HepG2 (cell line): ENCODE data around the gene ZSCAN21. TPM values are rescaled to one million over a fixed set of nuclear protein-coding genes. Genes with fewer than 3 reads are reported as not detected.

Experiments
- ATAD3A ChIP-seq: sonication (generic); formaldehyde crosslinking; IDR thresholded peaks from 2 replicates; pipeline ENCODE4 v1.4.0; 2020; ENCODE audit warnings: missing genetic modification reagents
- ELF4 ChIP-seq: sonication (generic); formaldehyde crosslinking; IDR thresholded peaks from 2 replicates; pipeline ENCODE4 v1.5.0; 2020; ENCODE audit warnings: missing genetic modification reagents, mild to moderate bottlenecking, moderate library complexity, borderline replicate concordance
- HOXA7 ChIP-seq: sonication (generic); formaldehyde crosslinking; IDR thresholded peaks from 2 replicates; pipeline ENCODE4 v1.8.1; 2022; ENCODE audit warnings: mild to moderate bottlenecking, missing genetic modification reagents, moderate library complexity
- NCOA2 ChIP-seq: sonication (generic); formaldehyde crosslinking; IDR thresholded peaks from 2 replicates; pipeline ENCODE4 v1.8.0; 2022; ENCODE audit warnings: inconsistent platforms
- RBAK ChIP-seq: sonication (generic); formaldehyde crosslinking; IDR thresholded peaks from 2 replicates; pipeline ENCODE4 v1.5.1; 2020; ENCODE audit warnings: mild to moderate bottlenecking, missing genetic modification reagents
- ZNF234 ChIP-seq: sonication (generic); formaldehyde crosslinking; conservative IDR thresholded peaks from 2 replicates; pipeline ENCODE4 v1.5.1; 2020; ENCODE audit warnings: mild to moderate bottlenecking, missing genetic modification reagents
- ZNF563 ChIP-seq: sonication (generic); formaldehyde crosslinking; IDR thresholded peaks from 2 replicates; pipeline ENCODE4 v1.8.0; 2022; ENCODE audit warnings: mild to moderate bottlenecking, moderate library complexity, missing genetic modification reagents
- polyA plus RNA-seq, 8 experiments: library from polyadenylated mRNA; depleted of rRNA in 3 of 8; stranded (reverse) in 7 of 8; unstranded in 1 of 8; fragments of >200 nt; fragmentation: Illumina TruSeq in 4 of 8; extraction: Trizol in 4 of 8; gene quantifications; 2 replicates each; pipeline versions ENCODE4 v1.2.1 to v1.2.3, GENCODE V29; 2011 to 2016; ENCODE audit warnings: low read depth in 4 of 8, missing spikeins in 1 of 8, mixed read lengths in 1 of 8; ENCODE audit not compliant: insufficient read depth in 1 of 8
- total RNA-seq, 5 experiments: library from RNA; depleted of rRNA; stranded (reverse); fragments of >200 nt; fragmentation: Illumina TruSeq; extraction: Trizol; gene quantifications; 2 replicates each; pipeline ENCODE4 v1.2.3, GENCODE V29; 2016; ENCODE audit warnings: low read depth in 1 of 5
- TF ChIP-seq, protein P1 (sequence below): IDR thresholded peaks from 2 replicates; pipeline ENCODE4 v1.6.1; 2016; ENCODE audit warnings: low read depth, missing genetic modification reagents, missing compliant biosample characterization
- TF ChIP-seq, protein P2 (sequence below): sonication (generic); formaldehyde crosslinking; IDR thresholded peaks from 2 replicates; pipeline ENCODE4 v1.4.0; 2020; ENCODE audit warnings: missing genetic modification reagents, borderline replicate concordance

Gene ZSCAN21
- total and polyA plus RNA-seq, 2 of the 13 experiments (the other 11 are each of a cell fraction or from before 2014, with no cell fraction given) = 7.0 to 10.0 TPM

DNA sequence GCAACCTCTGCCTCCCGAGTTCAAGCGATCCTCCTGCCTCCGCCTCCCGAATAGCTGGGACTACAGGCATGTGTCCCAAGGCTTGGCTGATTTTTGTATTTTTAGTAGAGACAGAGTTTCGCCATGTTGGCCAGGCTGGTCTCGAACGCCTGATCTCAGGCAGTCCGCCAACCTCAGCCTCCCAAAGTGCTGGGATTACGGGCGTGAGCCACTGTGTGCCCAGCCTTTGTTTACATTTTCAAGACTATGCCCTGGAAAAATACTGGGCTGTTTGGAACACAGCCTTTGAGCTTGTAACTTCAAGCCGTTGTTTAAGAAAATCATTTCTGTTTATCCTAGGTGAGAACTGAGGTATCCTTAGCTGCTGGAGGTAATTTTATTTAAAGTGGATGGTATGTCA, 32.3 kb upstream of the ZSCAN21 start (continued):
- TF ChIP-seq, protein P1, sequence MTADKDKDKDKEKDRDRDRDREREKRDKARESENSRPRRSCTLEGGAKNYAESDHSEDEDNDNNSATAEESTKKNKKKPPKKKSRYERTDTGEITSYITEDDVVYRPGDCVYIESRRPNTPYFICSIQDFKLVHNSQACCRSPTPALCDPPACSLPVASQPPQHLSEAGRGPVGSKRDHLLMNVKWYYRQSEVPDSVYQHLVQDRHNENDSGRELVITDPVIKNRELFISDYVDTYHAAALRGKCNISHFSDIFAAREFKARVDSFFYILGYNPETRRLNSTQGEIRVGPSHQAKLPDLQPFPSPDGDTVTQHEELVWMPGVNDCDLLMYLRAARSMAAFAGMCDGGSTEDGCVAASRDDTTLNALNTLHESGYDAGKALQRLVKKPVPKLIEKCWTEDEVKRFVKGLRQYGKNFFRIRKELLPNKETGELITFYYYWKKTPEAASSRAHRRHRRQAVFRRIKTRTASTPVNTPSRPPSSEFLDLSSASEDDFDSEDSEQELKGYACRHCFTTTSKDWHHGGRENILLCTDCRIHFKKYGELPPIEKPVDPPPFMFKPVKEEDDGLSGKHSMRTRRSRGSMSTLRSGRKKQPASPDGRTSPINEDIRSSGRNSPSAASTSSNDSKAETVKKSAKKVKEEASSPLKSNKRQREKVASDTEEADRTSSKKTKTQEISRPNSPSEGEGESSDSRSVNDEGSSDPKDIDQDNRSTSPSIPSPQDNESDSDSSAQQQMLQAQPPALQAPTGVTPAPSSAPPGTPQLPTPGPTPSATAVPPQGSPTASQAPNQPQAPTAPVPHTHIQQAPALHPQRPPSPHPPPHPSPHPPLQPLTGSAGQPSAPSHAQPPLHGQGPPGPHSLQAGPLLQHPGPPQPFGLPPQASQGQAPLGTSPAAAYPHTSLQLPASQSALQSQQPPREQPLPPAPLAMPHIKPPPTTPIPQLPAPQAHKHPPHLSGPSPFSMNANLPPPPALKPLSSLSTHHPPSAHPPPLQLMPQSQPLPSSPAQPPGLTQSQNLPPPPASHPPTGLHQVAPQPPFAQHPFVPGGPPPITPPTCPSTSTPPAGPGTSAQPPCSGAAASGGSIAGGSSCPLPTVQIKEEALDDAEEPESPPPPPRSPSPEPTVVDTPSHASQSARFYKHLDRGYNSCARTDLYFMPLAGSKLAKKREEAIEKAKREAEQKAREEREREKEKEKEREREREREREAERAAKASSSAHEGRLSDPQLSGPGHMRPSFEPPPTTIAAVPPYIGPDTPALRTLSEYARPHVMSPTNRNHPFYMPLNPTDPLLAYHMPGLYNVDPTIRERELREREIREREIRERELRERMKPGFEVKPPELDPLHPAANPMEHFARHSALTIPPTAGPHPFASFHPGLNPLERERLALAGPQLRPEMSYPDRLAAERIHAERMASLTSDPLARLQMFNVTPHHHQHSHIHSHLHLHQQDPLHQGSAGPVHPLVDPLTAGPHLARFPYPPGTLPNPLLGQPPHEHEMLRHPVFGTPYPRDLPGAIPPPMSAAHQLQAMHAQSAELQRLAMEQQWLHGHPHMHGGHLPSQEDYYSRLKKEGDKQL (CRISPR knock-in tag) = no peak
- no peak for TF ChIP-seq ATAD3A
- no peak for TF ChIP-seq ELF4 (CRISPR knock-in tag)
- TF ChIP-seq RBAK (CRISPR knock-in tag) = no peak
- TF ChIP-seq, protein P2, sequence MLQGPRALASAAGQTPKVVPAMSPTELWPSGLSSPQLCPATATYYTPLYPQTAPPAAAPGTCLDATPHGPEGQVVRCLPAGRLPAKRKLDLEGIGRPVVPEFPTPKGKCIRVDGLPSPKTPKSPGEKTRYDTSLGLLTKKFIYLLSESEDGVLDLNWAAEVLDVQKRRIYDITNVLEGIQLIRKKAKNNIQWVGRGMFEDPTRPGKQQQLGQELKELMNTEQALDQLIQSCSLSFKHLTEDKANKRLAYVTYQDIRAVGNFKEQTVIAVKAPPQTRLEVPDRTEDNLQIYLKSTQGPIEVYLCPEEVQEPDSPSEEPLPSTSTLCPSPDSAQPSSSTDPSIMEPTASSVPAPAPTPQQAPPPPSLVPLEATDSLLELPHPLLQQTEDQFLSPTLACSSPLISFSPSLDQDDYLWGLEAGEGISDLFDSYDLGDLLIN (CRISPR knock-in tag) = no peak
- no peak for TF ChIP-seq ZNF563
- no peak for TF ChIP-seq HOXA7 (CRISPR knock-in tag)
- no peak for TF ChIP-seq ZNF234 (CRISPR knock-in tag)
- no peak for TF ChIP-seq NCOA2
